ENCODE results near the gene CDCA7L.

- TF ChIP-seq CTCF (IDR thresholded peaks at IDR 0.05; ENCODE audit: insufficient read depth, low read length, poor library complexity, severe bottlenecking), result no peak
- no peak for TF ChIP-seq EZH2phosphoT487 (conservative IDR thresholded peaks at IDR 0.05; ENCODE audit: low read length)
These were observed 2.3 kb downstream of the CDCA7L start for GRCh38 chr7:21943436-21943835.
